ENCODE measurements around the gene KPNA1.

- TF ChIP-seq CTCF (IDR thresholded peaks at IDR 0.05) (no peak), POLR2A (IDR thresholded peaks at IDR 0.05) (no peak)
These were observed 140.7 kb downstream of the KPNA1 start for GRCh38 chr3:122374034-122374433.
